ENCODE measurements around the gene DAD1.

DAD1 gene

DNA sequence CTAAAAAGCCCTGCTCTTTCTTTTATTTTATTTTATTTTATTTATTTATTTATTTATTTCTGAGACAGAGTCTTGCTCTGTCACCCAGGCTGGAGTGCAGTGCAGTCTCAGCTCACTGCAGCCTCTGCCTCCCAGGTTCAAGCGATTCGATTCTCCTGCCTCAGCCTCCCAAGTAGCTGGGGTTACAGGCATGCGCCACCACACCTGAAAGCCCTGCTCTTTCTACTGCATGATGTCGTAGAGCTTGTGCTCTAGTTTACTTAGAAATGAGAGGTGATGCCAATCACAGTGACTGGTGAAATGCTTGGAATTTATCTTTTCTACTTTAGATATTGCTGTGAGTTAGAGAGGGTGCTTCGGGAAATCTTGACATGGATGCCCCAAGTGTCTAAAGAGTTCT lies 54.5 kb downstream of the DAD1 start:
- no peak for DNase-seq

GRCh38 chr14:22533739-22534359 lies 55.2 kb downstream of the DAD1 start:
- DNase-seq, result no peak

GRCh38 chr14:22533057-22533704 lies 55.8 kb downstream of the DAD1 start:
- DNase-seq, result no peak

- DNase-seq, result no peak
Observed at GRCh38 chr14:22532345-22533056, 56.5 kb downstream of the DAD1 start.

- no peak for DNase-seq
Observed at GRCh38 chr14:22531451-22532344, 57.3 kb downstream of the DAD1 start.

- DNase-seq, result no peak
Observed at GRCh38 chr14:22530127-22530526, 58.9 kb downstream of the DAD1 start.

DNA sequence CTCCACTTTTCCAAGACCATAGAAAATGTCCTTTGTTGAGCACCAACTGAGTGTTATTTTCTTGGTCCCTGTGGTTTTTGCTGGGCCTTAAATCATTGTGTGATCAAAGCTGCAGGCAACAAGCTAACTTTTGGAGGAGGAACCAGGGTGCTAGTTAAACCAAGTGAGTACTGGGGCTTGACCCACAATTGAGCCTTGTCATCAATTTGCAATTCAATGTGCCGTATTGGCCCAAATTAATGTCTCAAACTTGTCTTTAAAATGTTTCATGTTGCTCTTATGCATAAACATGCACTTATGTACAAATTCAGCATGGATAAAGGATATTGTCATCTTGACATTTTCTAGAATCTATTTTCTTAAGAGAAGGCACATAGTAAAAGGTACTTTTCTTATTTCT lies 62.3 kb downstream of the DAD1 start:
- DNase-seq, result no peak

GRCh38 chr14:22526218-22526617 lies 62.8 kb downstream of the DAD1 start:
- no peak for DNase-seq

GRCh38 chr14:22524784-22525161 lies 64.3 kb downstream of the DAD1 start:
- DNase-seq, result no peak

- no peak for DNase-seq
Observed at GRCh38 chr14:22524115-22524783, 64.8 kb downstream of the DAD1 start.

DNA sequence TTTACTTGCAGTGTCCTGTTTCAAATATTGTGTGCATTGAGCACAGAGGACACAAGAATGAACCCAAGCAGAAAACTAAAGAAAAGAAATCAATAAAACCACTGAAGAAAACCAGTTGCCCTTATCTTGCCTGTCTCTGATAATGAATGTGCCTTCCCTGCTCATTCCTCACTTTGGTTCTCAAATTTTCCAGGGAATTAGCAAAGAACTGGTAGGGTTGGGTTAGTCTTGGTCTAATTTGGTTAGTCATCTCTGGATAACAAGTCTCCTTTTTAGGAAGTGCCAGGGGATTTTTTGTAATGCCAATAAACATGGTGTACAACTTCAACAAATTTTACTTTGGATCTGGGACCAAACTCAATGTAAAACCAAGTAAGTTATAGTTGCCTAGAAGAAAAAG lies 65.7 kb downstream of the DAD1 start:
- no peak for DNase-seq

DNA sequence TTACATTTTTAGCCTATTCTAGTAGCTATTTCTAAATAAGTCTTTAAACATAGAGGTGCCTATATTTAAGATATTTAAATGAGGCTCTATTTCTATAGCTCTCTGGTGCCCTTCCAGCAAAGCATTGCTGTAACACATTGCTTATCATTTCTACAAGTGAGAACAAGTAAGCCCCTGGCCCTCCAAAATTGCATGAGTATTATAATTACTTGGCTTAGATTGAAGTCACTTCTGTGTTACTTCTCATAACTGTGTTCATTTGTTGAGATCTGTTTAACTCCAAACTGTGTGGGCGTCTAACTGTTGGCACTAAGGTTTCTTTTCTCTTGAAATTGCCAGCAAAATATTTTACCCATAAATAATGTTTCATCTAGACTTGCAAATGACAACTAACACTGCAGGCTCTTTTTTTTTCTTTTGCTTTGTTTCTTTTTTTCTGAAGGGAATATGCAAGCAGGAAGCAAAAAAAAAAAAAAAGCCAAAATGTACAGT lies 66.5 kb downstream of the DAD1 start:
- no peak for DNase-seq

- no peak for DNase-seq
Observed at GRCh38 chr14:22521449-22522239, 67.4 kb downstream of the DAD1 start.

DNA sequence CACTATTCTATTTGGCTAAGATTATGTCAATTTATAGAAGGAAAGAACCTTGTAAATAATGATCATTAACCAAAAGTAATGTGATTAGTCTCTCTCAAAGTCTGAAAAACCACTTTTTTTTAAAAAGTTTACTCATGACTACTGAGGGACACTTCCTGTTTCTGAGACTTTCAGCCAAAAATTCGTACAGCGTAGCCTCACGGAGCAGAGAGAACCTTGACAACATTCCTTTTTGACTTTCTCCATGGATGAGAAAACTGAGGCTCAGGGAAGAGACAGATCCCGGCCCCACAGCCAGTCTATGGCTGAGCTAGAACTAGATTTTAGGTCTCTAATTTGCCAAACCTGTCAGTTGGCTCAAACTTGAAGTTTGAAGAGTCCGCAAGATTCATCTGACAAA lies 68.2 kb downstream of the DAD1 start:
- DNase-seq, result no peak

DNA sequence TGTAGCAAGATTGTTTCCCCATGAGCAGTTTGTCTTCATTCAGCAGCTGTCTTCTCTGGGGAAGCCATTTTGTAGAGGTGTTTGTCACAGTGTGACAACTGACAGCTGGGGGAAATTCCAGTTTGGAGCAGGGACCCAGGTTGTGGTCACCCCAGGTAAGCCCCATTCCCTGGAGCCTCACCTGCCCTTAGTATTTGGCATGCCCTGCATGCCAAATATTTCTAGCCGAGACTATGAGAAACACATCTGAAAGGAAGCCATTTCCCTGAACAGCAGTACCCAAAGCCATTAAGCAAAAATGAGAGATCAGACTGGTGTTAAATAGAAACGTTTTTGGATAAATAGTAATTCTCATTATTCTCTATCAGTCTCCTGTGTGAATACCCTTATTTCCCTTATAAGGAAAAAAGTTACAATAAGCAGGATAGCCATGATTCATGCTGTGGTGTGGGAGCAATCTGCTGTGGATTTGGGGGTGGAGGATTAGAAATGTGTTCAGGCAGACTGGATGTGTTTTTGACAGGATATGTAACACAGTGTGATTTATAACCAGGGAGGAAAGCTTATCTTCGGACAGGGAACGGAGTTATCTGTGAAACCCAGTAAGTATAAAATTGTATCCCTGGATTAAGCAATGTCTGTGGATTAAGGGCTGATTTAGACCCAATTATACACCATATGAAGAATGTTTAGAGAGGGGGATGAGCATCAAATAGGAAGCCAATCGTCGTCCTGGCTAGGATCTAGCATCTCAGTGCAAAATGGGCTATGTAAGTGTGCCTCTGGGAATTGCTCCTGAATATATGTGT lies 68.9 kb downstream of the DAD1 start:
- no peak for DNase-seq

GRCh38 chr14:22518073-22518472 lies 71.0 kb downstream of the DAD1 start:
- DNase-seq, result no peak

DNA sequence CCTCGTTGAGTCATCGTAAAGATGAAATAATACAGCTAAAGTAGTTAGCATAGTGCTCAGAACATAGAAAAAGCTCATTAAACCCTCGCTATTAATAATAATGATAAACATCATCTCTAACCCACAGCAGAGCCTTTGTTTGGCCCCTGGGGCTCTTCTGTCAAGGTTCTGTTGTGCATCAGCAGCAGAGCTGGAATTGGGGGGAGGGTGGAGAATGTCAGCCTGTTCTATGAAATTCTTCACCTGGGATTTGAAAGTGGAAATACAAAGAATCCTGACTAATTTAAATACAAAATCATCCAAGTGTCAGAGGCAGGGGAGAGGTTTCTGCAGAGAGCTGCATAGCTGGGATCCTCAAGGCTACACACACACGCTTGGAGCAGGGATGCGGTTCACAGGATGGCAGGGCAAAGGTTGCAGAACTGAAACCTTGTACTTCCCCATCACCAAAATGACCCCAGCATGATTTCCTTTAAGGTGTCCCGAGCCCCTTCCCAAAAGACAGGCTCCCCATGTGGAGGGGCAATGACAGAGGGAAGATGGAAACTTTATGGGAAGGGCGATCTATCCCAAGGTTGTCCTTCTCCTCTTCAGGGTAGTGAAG lies 71.8 kb downstream of the DAD1 start:
- no peak for DNase-seq

GRCh38 chr14:22515929-22516328 lies 73.1 kb downstream of the DAD1 start:
- DNase-seq, result no peak
